Activated CD4-positive, alpha-beta T cell treated with anti-CD3 and anti-CD28 coated beads for 36 hours (primary cell): ENCODE results near the gene EPN2. TPM values are rescaled to one million over a fixed set of nuclear protein-coding genes. Genes with fewer than 3 reads are reported as not detected.

Experiments
- ATAC-seq: fragments of 200-7000 bp; cut with Tn5 transposase; one replicate; pipeline ENCODE4 v1.10.0; 2021; ENCODE audit warnings: mild to moderate bottlenecking, moderate library complexity
- CTCF ChIA-PET: fragments of 350-600 bp; sonication (Branson Sonifier 250); formaldehyde crosslinking; loops from one replicate; lab custom pipeline; 2021; ENCODE audit warnings: antibody characterized with exemption; lab: Charles Lee
- POLR2A ChIA-PET: fragments of 350-600 bp; sonication (Branson Sonifier 250); formaldehyde crosslinking; loops from one replicate; lab custom pipeline; 2021; ENCODE audit warnings: antibody characterized with exemption, inconsistent platforms; lab: Charles Lee
- DNase-seq: peaks from one replicate; pipeline ENCODE4 v3.0.0-alpha.2; 2020
- H3K27ac Mint-ChIP-seq: one replicate; pipeline ENCODE4 v1.8.0; 2021; ENCODE audit warnings: mixed read lengths
- H3K27me3 Mint-ChIP-seq: one replicate; pipeline ENCODE4 v1.8.0; 2021; ENCODE audit warnings: mixed read lengths
- H3K36me3 Mint-ChIP-seq: one replicate; pipeline ENCODE4 v1.8.0; 2021; ENCODE audit warnings: low read depth, mixed read lengths
- H3K4me1 Mint-ChIP-seq: one replicate; pipeline ENCODE4 v1.8.0; 2021; ENCODE audit warnings: mixed read lengths
- H3K4me3 Mint-ChIP-seq: one replicate; pipeline ENCODE4 v1.8.0; 2021; ENCODE audit warnings: mild to moderate bottlenecking, moderate library complexity, mixed read lengths
- H3K9me3 Mint-ChIP-seq: one replicate; pipeline ENCODE4 v1.8.0; 2021; ENCODE audit warnings: low read depth, mixed read lengths
- intact Hi-C, 2 experiments: fragments of 100-400 bp; cut with DNase I in 1 of 2; cut with micrococcal nuclease in 1 of 2; formaldehyde crosslinking; loops; one replicate each; pipeline versions ENCODE4 v1.14.2 to v1.15.1; 2022 to 2024; cut with DNase I, micrococcal nuclease
- total RNA-seq, 2 experiments: library from RNA; stranded (reverse); gene quantifications; one replicate each; pipeline ENCODE4 v1.2.3, GENCODE V29; 2021

The EPN2 gene
- total RNA-seq, 2 experiments from 2014 or later: 6.8 to 8.2 TPM

DNA sequence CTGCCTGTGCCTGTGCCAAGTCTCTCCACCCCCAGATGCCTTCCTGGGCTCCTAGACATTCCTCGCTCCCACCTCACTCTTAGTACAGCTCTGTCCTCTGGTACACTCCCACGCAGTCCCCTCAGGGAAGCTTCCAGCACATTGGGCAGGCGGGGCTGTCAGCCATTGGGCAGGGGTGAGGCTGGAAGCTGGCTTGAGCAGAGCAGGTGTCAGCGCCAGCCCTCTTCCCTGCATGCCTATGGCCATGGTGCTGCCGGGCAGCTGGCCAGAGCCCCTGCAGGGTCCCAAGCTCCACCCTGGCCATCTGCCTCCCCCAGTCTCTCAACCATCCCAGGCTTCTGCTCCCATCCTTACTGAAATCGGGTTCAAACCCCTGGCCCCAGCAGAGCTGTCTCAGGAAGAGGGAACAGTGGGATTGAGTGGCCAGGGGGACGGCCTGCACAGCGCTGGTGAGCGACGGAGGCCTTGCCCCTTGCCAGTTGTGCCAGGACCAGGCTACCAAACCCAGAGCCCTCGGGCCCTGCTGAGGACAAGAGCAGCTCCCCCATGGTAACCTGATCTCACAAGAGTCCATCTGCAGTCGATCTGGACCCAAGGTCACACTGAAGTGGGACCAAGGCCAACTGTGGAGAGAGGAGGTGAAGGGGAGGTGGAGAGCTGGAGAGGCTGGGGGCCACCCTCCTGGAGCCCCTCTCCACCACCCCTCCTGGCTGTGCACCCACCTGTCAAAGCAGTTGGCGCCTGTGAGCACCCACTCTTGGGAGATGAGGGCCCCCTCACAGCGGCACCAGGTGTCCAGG is 127.7 kb downstream of the EPN2 start:
- H3K27me3 Mint-ChIP-seq: peaks cover 2% of the 10 kb centered on the region
- CTCF ChIA-PET: interaction anchor here (0.5 to 2.3 kb wide), 5 partner anchors 13 to 120 kb away, joined by 3 to 18 read pairs (median 5); partner anchors contain the start of gene MAPK7
- no peaks in the 10 kb centered on the region for H3K36me3 Mint-ChIP-seq
- H3K27ac Mint-ChIP-seq: no peak overlapping the region
- H3K4me3 Mint-ChIP-seq: no peak overlapping the region
- ATAC-seq: no peak
- POLR2A ChIA-PET: interaction anchor here (1.2 kb wide), 1 partner anchor 13 kb away, joined by 3 read pairs; the partner anchor contains the start of gene MAPK7
- intact Hi-C loops: loop anchor here in 1 of 2 experiments (5.0 kb wide), 1 partner anchor 397 kb away; no protein-coding TSS in a partner anchor
- H3K4me1 Mint-ChIP-seq: peaks cover 17% of the 10 kb centered on the region
- H3K9me3 Mint-ChIP-seq: no peaks in the 10 kb centered on the region
- DNase-seq: no peak

DNA sequence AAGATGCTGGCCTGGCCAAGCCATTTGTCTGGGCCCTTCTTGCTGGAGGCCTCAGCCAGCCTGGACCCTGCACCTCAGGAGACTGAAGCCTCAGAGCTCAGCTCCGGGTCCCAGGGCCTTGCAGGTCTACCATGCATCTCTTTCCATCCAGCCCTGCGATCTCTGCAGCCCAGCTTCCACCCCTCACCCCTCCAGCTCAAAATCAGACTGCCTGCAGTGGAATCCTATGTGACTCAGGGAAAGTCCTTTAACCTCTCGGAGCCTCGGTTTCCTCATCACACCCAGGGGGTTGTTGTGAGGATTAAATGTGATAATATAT is 128.3 kb downstream of the EPN2 start:
- DNase-seq (no peak), ATAC-seq (no peak)
- Mint-ChIP-seq H3K27ac (no peak overlapping the region), H3K4me3 (no peak overlapping the region), H3K36me3 (no peaks in the 10 kb centered on the region), H3K27me3 (peaks cover 2% of the 10 kb centered on the region), H3K4me1 (peaks cover 22% of the 10 kb centered on the region), H3K9me3 (no peaks in the 10 kb centered on the region)
- CTCF ChIA-PET: interaction anchor here (0.5 to 2.3 kb wide), 4 partner anchors 13 to 120 kb away, joined by 3 to 18 read pairs (median 5); partner anchors contain the start of gene MAPK7
- intact Hi-C loops: no loop called here
- POLR2A ChIA-PET: interaction anchor here (1.2 kb wide), 1 partner anchor 13 kb away, joined by 3 read pairs; the partner anchor contains the start of gene MAPK7

DNA sequence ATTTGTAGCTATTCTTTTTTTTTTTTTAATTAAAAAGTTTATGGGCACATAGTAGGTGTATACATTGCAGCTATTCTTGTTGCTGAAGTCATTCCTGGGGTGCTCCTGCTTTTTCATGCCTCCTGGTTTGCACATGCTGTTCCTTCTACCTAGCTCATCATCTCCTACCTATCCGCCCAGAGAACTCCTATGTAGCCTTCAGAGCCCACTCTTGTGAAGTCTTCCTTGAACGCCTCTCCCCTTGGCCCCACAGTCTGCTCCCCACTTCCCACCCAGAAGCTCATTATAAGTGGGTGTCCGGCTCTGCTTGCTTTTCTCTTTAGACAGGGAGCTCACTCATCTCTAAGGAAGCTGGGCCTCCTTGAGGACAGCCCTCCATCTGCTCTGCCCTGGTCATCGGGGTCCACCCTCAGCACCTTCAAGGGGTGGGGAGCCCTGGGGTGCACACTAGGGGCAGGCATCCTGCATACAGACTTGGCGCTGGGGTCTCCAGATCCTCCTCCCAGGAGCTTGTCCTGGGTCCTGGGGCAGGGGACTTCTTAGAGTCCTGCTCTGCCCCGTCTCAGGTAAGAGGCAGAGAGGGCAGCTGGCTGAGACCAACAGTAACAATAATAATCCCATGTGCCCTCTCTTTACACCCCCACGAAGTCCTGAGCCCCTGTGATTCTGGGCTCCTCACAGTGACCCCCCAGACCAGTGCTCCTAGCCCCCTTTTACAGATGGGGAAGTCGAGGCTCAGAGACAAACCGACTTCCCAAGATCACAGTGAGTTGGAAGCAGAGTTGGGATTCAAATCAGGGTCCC is 128.9 kb downstream of the EPN2 start:
- intact Hi-C loops: no loop called here

DNA sequence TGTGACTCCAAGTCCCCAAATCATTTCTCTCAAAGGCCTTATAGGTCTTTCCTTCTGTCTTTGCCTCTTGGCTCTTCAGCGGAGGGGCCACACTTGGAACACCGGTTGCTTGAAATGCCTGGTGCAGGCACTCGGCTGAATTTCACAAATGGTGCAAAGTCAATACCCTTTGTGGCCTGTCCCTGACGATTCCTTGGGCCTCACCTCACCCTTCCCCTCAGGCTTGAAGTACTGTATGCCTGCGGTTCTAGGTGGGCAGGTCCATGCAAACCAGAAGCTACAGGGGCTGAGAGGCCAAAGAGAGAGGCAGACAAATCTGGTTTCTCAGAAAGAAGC is 129.4 kb downstream of the EPN2 start:
- no peak for ATAC-seq
- intact Hi-C loops: no loop called here
- H3K4me1 Mint-ChIP-seq: peaks cover 28% of the 10 kb centered on the region
- no peak overlapping the region for H3K4me3 Mint-ChIP-seq
- DNase-seq: no peak
- no peaks in the 10 kb centered on the region for H3K9me3 Mint-ChIP-seq
- CTCF ChIA-PET: interaction anchor here (1.8 kb wide), 1 partner anchor 12 kb away, joined by 7 read pairs; the partner anchor contains the start of gene MAPK7
- no peaks in the 10 kb centered on the region for H3K27me3 Mint-ChIP-seq
- POLR2A ChIA-PET: no interaction called here
- no peaks in the 10 kb centered on the region for H3K36me3 Mint-ChIP-seq
- H3K27ac Mint-ChIP-seq: no peak overlapping the region

More for the DNA sequence above, 128.9 kb downstream of the EPN2 start:
- no peak for DNase-seq
- Mint-ChIP-seq H3K27ac (no peak overlapping the region), H3K4me1 (peaks cover 27% of the 10 kb centered on the region), H3K9me3 (no peaks in the 10 kb centered on the region), H3K36me3 (no peaks in the 10 kb centered on the region), H3K4me3 (no peak overlapping the region), H3K27me3 (peaks cover 2% of the 10 kb centered on the region)
- POLR2A ChIA-PET: interaction anchor here (1.2 kb wide), 1 partner anchor 12 kb away, joined by 3 read pairs; the partner anchor contains the start of gene MAPK7
- CTCF ChIA-PET: interaction anchor here (0.5 to 2.3 kb wide), 4 partner anchors 12 to 121 kb away, joined by 3 to 18 read pairs (median 5); partner anchors contain the start of gene MAPK7
- no peak for ATAC-seq

DNA sequence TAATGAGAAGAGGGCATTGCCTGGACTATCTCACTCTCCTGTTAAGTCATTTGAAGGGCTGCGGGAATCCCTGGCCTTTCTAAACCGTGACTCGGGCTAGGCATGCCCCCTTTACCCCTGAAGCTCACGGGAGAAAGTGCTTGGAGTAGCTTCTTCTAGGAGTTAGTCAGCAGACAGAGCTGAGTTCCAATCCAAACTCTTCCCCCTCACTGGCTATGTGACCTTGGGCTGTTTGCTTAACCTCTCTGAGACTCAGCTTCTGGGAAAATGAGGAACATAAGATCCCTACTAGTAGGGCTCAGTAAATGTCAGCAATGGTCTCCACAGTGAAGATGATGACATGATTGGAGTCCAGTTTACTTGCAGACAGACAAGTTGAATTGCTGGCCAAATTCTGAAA is 131.1 kb downstream of the EPN2 start:
- Mint-ChIP-seq H3K36me3 (no peaks in the 10 kb centered on the region), H3K4me3 (no peak overlapping the region), H3K27me3 (no peaks in the 10 kb centered on the region), H3K4me1 (peaks cover 31% of the 10 kb centered on the region), H3K9me3 (no peaks in the 10 kb centered on the region), H3K27ac (no peak overlapping the region)
- no peak for ATAC-seq
- intact Hi-C loops: no loop called here
- CTCF ChIA-PET: interaction anchor here (0.6 kb wide), 1 partner anchor 92 kb away, joined by 3 read pairs; no protein-coding TSS in a partner anchor
- DNase-seq: no peak
- POLR2A ChIA-PET: no interaction called here

DNA sequence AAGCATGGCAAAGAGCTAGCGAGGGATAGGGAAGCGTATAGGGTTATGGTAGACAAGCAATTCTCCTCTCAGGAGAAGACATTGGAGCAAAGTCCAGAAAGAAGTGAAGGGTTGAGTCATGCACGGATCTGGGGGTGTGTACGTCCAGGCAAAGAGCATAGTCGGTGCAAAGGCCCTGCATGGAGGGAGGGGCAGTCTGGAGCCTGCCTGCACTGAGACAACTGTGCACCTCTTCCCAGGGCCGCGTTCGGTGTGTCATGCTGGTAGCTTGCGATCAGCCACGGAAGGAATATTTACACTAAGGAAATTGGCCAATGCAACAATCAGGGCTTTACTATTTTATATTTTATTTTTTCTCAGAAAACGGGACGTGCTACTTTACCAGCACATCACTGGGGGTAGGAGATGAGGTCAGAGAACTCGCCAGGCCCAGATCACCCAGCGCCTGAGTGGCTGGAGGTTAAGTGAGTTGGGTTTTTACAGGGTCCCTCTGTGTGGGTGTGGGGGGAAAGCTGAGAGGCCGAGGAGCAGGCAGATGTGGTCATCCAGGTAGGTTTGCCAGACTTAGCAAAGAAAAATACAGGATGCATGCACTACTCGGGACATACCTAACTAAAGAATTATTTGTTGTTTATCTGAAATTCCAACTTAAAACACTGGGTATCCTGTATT is 132.1 kb downstream of the EPN2 start:
- DNase-seq (no peak), ATAC-seq (no peak)
- Mint-ChIP-seq H3K36me3 (no peaks in the 10 kb centered on the region), H3K4me3 (no peak overlapping the region), H3K9me3 (no peaks in the 10 kb centered on the region), H3K27ac (no peak overlapping the region), H3K4me1 (peaks cover 34% of the 10 kb centered on the region), H3K27me3 (no peaks in the 10 kb centered on the region)
- intact Hi-C loops: no loop called here
- CTCF ChIA-PET: interaction anchor here (0.7 to 1.1 kb wide), 2 partner anchors 9 to 750 kb away, joined by 3 read pairs; partner anchors contain the start of gene MAPK7
- POLR2A ChIA-PET: interaction anchor here (0.7 kb wide), 1 partner anchor 9 kb away, joined by 4 read pairs; the partner anchor contains the start of gene MAPK7

DNA sequence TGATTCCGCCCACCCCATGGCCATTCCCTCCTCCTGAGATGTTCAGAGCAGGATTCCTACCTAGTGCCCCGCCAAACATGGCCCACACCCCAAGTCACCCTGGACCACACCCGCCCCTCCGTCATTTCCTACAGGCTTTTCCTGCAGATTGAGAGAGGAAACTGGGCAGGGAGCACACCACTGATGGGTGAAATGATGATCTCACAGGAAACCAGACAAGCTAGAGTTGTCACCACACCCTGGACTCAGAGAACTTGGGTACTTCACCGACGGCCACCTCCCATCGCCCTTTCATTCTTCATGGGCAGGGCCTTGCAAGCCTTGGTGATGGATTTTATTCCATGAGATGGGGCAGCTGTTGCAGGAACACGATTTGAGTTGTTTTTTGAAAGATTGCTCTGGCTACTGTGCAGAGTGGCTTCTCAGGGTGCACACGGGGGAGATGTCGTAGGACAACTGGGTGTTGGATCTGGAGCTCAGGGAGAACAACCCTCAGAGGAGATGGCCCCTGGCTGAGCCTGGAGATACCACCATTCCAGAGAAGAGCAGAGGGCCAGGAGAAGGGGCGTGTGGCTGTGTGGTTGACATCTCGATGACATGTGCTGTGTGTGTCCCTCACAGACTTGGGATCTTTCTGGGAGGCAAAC is 132.8 kb downstream of the EPN2 start:
- ATAC-seq (peak; percentile 69), DNase-seq (peak; percentile 25)
- no peaks in the 10 kb centered on the region for H3K9me3 Mint-ChIP-seq
- ChIA-PET CTCF (interaction anchor here (0.9 to 1.1 kb wide), 2 partner anchors 8 to 16 kb away, joined by 3 read pairs; partner anchors contain the start of gene MAPK7), POLR2A (no interaction called here)
- H3K4me3 Mint-ChIP-seq: no peak overlapping the region
- intact Hi-C loops: loop anchor here in 1 of 2 experiments (10.0 kb wide), 1 partner anchor 275 kb away; the partner anchor contains the start of gene ALDH3A2
- H3K27me3 Mint-ChIP-seq: no peaks in the 10 kb centered on the region
- peaks cover 38% of the 10 kb centered on the region for H3K4me1 Mint-ChIP-seq
- H3K36me3 Mint-ChIP-seq: no peaks in the 10 kb centered on the region
- peak overlapping the region; percentile 70 for H3K27ac Mint-ChIP-seq

DNA sequence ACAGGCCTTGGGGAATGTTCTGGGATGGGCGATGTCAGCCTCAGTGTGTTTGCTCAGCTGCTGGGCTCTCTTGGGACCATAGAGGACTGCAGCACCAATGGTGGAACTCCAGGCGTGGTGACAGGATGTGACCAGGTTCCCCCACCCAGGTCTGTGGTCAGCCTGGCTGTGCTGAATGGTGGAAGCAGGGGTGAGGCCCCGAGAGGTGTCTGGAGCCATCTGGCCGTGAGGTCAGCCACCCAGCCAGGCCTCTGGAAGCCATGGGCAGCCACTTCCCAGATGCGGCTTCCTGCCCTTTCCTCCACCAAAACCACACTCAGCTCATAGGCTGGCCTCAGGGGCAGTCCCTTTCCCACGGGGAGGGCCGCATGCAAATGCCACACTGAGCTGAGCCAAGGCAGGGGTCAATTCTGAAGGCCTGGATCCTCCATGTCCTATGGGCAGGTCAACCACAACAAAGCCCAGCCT is 133.4 kb downstream of the EPN2 start:
- H3K4me3 Mint-ChIP-seq: no peak overlapping the region
- POLR2A ChIA-PET: no interaction called here

DNA sequence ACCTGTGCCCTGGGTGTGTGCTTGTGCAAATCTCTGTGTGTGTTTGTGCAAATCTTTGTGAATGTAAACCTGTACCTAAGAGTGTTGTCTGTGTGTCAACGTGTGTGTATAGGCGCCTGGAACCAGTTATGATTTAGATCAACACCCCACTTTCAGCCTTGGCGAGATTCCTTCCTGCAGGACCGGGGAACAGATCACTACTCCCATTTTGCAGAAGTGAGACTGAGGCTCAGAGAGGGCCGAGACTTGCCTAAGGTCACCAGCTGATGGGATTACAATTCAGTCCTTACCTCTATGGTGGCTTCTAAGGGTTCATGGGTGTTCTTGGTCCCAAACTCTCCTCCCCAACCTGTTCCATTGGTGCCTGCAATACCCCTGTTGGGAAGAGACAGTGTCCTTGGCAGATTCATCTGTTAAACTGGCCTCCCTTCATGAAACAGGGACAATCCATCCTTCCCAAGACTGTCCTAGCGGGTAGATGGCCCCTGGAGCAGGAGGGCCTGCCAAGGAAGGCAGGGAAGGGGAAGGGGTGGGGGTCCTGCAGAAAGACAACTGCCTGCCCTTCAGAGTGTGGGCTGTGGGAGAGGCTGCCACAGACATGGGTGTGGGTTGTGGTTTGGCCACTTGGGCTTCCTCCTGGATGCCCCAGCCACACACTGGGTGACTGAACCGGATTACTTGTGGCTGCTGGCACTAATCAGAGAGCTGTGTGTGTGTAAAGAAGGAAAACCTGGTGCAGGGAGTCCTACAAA is 134.3 kb downstream of the EPN2 start:
- H3K4me1 Mint-ChIP-seq: peaks cover 38% of the 10 kb centered on the region
- H3K27ac Mint-ChIP-seq: no peak overlapping the region
- CTCF ChIA-PET: no interaction called here
- ATAC-seq: no peak
- no peaks in the 10 kb centered on the region for H3K9me3 Mint-ChIP-seq
- POLR2A ChIA-PET: no interaction called here
- H3K27me3 Mint-ChIP-seq: no peaks in the 10 kb centered on the region
- intact Hi-C loops: loop anchor here in 1 of 2 experiments (10.0 kb wide), 1 partner anchor 273 kb away; the partner anchor contains the start of gene ALDH3A2
- H3K36me3 Mint-ChIP-seq: no peaks in the 10 kb centered on the region
- no peak for DNase-seq
- H3K4me3 Mint-ChIP-seq: no peak overlapping the region

More for the DNA sequence above, 133.4 kb downstream of the EPN2 start:
- ATAC-seq (peak; percentile 26), DNase-seq (peak; percentile 34)
- H3K9me3 Mint-ChIP-seq: no peaks in the 10 kb centered on the region
- H3K27me3 Mint-ChIP-seq: no peaks in the 10 kb centered on the region
- intact Hi-C loops: loop anchor here in 1 of 2 experiments (10.0 kb wide), 1 partner anchor 274 kb away; the partner anchor contains the start of gene ALDH3A2
- CTCF ChIA-PET: interaction anchor here (0.9 kb wide), 1 partner anchor 16 kb away, joined by 3 read pairs; no protein-coding TSS in a partner anchor
- H3K4me1 Mint-ChIP-seq: peaks cover 38% of the 10 kb centered on the region
- H3K36me3 Mint-ChIP-seq: no peaks in the 10 kb centered on the region
- H3K27ac Mint-ChIP-seq: no peak overlapping the region

DNA sequence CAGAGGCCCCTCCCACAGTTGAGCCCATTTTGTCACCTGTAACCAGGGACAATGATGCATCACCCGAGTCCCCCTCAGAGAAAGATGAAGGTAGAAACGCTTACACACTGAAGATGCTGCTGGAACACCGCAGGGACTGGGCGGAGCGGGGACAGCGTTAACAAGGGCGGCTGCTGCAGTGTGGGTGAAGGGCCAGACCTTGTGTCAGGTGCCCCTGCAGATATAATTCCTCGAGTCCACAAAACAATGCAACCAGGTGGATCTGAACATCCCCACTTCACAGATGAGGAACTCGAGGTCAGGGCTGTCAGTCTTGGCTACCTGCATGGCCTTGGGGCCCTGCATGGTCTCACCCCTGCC is 134.8 kb downstream of the EPN2 start:
- POLR2A ChIA-PET: no interaction called here
- peaks cover 41% of the 10 kb centered on the region for H3K4me1 Mint-ChIP-seq
- intact Hi-C loops: loop anchor here in 1 of 2 experiments (10.0 kb wide), 1 partner anchor 273 kb away; the partner anchor contains the start of gene ALDH3A2
- H3K4me3 Mint-ChIP-seq: no peak overlapping the region
- ATAC-seq: no peak
- DNase-seq: no peak
- H3K27ac Mint-ChIP-seq: no peak overlapping the region
- no peaks in the 10 kb centered on the region for H3K9me3 Mint-ChIP-seq
- H3K27me3 Mint-ChIP-seq: no peaks in the 10 kb centered on the region
- no peaks in the 10 kb centered on the region for H3K36me3 Mint-ChIP-seq
- CTCF ChIA-PET: no interaction called here
